Measurements from ENCODE around the gene GNPNAT1.

GNPNAT1 gene

GRCh38 chr14:52790756-52791222, 618 bp downstream of the GNPNAT1 start:
- no peak for TF ChIP-seq CTCF (conservative IDR thresholded peaks at IDR 0.05; ENCODE audit: control insufficient read depth, insufficient read depth, low read depth, low read length)
- no peak for DNase-seq (ENCODE audit: low read depth)
- H3K4me3 ChIP-seq (ENCODE audit: control insufficient read depth, low read depth, low read length): peak overlapping the region; percentile 83

- TF ChIP-seq CTCF (conservative IDR thresholded peaks at IDR 0.05; ENCODE audit: control insufficient read depth, insufficient read depth, low read depth, low read length): no peak
- DNase-seq (ENCODE audit: low read depth): no peak
- H3K4me3 ChIP-seq (ENCODE audit: control insufficient read depth, low read depth, low read length): peak overlapping the region; percentile 83
These were observed 1.2 kb downstream of the GNPNAT1 start for GRCh38 chr14:52790011-52790755.

- peak overlapping the region; percentile 83 for H3K4me3 ChIP-seq (ENCODE audit: control insufficient read depth, low read depth, low read length)
- no peak for TF ChIP-seq CTCF (conservative IDR thresholded peaks at IDR 0.05; ENCODE audit: control insufficient read depth, insufficient read depth, low read depth, low read length)
- DNase-seq (ENCODE audit: low read depth): no peak
These were observed 2.3 kb downstream of the GNPNAT1 start for GRCh38 chr14:52789118-52789517.

GRCh38 chr14:52786887-52787286, 4.5 kb downstream of the GNPNAT1 start:
- TF ChIP-seq CTCF (conservative IDR thresholded peaks at IDR 0.05; ENCODE audit: control insufficient read depth, insufficient read depth, low read depth, low read length): no peak
- DNase-seq (ENCODE audit: low read depth): no peak
- H3K4me3 ChIP-seq (ENCODE audit: control insufficient read depth, low read depth, low read length): no peak overlapping the region

- no peak for TF ChIP-seq CTCF (conservative IDR thresholded peaks at IDR 0.05; ENCODE audit: control insufficient read depth, insufficient read depth, low read depth, low read length)
- no peak for DNase-seq (ENCODE audit: low read depth)
- no peak overlapping the region for H3K4me3 ChIP-seq (ENCODE audit: control insufficient read depth, low read depth, low read length)
These were observed 8.2 kb downstream of the GNPNAT1 start for GRCh38 chr14:52783206-52783605.

- no peak for TF ChIP-seq CTCF (conservative IDR thresholded peaks at IDR 0.05; ENCODE audit: control insufficient read depth, insufficient read depth, low read depth, low read length)
- no peak for DNase-seq (ENCODE audit: low read depth)
These were observed 9.8 kb downstream of the GNPNAT1 start for GRCh38 chr14:52781629-52782028.

More at GRCh38 chr14:52781629-52782028, 9.8 kb downstream of the GNPNAT1 start:
- no peak overlapping the region for H3K4me3 ChIP-seq (ENCODE audit: control insufficient read depth, low read depth, low read length)

Measured in fibroblast of mammary gland (primary cell).